HEK293T (cell line): ENCODE measurements around the gene AQP12B.

Experiments used
- BHLHE40 ChIP-seq: fragments of 450-650 bp; IDR thresholded peaks from 2 replicates; pipeline ENCODE4 v1.6.1; 2016; ENCODE audit warnings: mild to moderate bottlenecking, moderate library complexity, borderline replicate concordance
- ELF4 ChIP-seq: fragments of 450-650 bp; IDR thresholded peaks from 2 replicates; pipeline ENCODE4 v1.6.1; 2017; ENCODE audit warnings: antibody characterized with exemption
- FOXK2 ChIP-seq: fragments of 450-650 bp; IDR thresholded peaks from 2 replicates; pipeline ENCODE4 v1.6.1; 2016; ENCODE audit warnings: mild to moderate bottlenecking
- FOXM1 ChIP-seq: fragments of 450-650 bp; IDR thresholded peaks from 2 replicates; pipeline ENCODE4 v1.6.1; 2017; ENCODE audit warnings: mild to moderate bottlenecking, borderline replicate concordance
- NFRKB ChIP-seq: fragments of 450-650 bp; IDR thresholded peaks from 2 replicates; pipeline ENCODE4 v1.6.1; 2016; ENCODE audit warnings: mild to moderate bottlenecking, moderate library complexity
- SP1 ChIP-seq: fragments of 450-650 bp; IDR thresholded peaks from 2 replicates; pipeline ENCODE4 v1.6.1; 2017
- SUZ12 ChIP-seq: fragments of 450-650 bp; IDR thresholded peaks from 2 replicates; pipeline ENCODE4 v1.6.1; 2016; ENCODE audit warnings: mild to moderate bottlenecking

DNA sequence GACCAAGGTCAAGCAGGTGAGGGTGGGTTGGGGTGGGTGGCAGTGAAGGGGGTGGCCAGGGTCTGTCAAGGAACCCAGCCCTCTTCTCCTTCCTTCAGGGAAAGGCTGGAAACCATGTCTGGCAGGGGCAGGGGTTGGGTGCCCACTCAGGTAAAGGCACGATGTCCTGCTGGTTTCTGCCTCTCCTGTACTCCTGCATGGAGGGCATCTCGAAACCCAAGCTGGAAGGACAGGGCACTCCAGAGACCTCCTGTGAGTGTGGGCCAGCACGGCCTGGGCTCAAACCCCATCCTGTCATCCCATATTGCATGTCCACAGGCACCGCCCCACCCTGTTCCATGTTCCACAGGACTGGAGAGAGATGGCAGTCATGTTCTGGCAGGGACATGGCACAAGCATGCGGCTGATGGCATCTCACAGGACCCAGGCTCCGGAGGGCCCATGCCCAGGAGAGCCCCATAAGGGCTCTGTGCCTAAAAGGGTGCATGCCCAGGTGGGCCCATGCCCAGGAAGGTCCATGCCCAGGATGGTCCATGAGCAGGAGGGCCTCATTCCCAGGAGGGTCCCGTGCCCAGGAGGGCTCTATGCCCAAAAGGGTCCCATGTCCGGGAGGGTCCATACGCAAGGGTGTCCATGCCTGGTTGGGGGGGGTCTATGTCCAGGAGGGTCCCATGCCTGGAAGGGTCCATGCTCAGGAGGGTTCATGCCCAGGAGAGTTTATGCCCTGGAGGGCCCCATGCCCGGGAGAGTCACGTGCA is 51.0 kb downstream of the AQP12B start:
- TF ChIP-seq FOXM1 (no peak), SP1 (no peak), SUZ12 (no peak), BHLHE40 (no peak), ELF4 (no peak), NFRKB (no peak), FOXK2 (no peak)
